DOHH2 (cell line): ENCODE measurements around the gene PNPLA4.

ENCODE experiments used
- EZH2phosphoT487 ChIP-seq: fragments of 200-600 bp; sonication (generic); IDR thresholded peaks from 2 replicates; pipeline ENCODE4 v1.6.1; 2017; ENCODE audit warnings: borderline replicate concordance, mild to moderate bottlenecking, antibody characterized with exemption, low read length, moderate library complexity, mixed read lengths
- TF ChIP-seq, protein P1 (sequence below): fragments of 200-600 bp; sonication (generic); IDR thresholded peaks from one replicate; pipeline ENCODE4 v1.5.1; 2014; ENCODE audit warnings: antibody characterized with exemption, mild to moderate bottlenecking, low read depth, low read length; ENCODE audit not compliant: poor library complexity, severe bottlenecking

DNA sequence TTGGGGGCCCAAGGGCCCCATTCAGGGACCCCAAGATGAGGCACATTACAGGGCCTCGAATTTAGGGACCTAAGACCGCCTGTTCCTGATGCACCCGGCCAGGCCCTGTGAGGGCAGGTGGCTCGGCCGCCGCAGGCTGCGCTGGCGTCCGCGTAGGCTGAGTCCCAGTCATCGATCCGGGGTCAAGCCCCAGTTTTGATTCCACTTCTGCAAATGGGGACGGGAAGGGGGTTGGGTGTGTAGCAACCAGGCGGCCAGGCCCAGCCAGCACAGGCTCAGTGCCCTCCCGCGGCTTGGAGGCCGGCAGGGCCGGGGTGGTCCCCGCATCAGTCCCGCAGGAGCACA is 327 bp downstream of the PNPLA4 start:
- TF ChIP-seq, protein P1, sequence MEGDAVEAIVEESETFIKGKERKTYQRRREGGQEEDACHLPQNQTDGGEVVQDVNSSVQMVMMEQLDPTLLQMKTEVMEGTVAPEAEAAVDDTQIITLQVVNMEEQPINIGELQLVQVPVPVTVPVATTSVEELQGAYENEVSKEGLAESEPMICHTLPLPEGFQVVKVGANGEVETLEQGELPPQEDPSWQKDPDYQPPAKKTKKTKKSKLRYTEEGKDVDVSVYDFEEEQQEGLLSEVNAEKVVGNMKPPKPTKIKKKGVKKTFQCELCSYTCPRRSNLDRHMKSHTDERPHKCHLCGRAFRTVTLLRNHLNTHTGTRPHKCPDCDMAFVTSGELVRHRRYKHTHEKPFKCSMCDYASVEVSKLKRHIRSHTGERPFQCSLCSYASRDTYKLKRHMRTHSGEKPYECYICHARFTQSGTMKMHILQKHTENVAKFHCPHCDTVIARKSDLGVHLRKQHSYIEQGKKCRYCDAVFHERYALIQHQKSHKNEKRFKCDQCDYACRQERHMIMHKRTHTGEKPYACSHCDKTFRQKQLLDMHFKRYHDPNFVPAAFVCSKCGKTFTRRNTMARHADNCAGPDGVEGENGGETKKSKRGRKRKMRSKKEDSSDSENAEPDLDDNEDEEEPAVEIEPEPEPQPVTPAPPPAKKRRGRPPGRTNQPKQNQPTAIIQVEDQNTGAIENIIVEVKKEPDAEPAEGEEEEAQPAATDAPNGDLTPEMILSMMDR: no peak
- no peak for TF ChIP-seq EZH2phosphoT487
